Non-pigmented ciliary epithelial cell (primary cell): ENCODE data around the gene CIC.
"Not testable (repeated sequence)": the region's sequence is repeated elsewhere in the genome, so short reads cannot be mapped to it uniquely, and the experiment has no call there.

ENCODE experiments used
- DNase-seq: peaks from one replicate; pipeline ENCODE4 v3.0.0-alpha.2; 2010; ENCODE audit warnings: low read depth

Gene CIC

GRCh38 chr19:42313096-42313839 lies 44.2 kb downstream of the CIC start, which contains the start of gene TMEM145:
TMEM145 (plus strand) TSS chr19:42313309; CDS start chr19:42313377, 68 bp downstream.
- no peak for DNase-seq

GRCh38 chr19:42313840-42314755 lies 45.0 kb downstream of the CIC start:
- no peak for DNase-seq

GRCh38 chr19:42315024-42315423 lies 46.0 kb downstream of the CIC start:
- DNase-seq = no peak

GRCh38 chr19:42316223-42317211 lies 47.5 kb downstream of the CIC start:
- DNase-seq = no peak

GRCh38 chr19:42317535-42317934 lies 48.5 kb downstream of the CIC start:
- DNase-seq = no peak

- no peak for DNase-seq
Observed at GRCh38 chr19:42322305-42322704, 53.3 kb downstream of the CIC start.

- no peak for DNase-seq
Observed at GRCh38 chr19:42323473-42323851, 54.4 kb downstream of the CIC start.

GRCh38 chr19:42323852-42324654 lies 55.0 kb downstream of the CIC start:
- no peak for DNase-seq

- DNase-seq = no peak
Observed at GRCh38 chr19:42324655-42325307, 55.7 kb downstream of the CIC start.

- DNase-seq = peak; percentile 98
Observed at GRCh38 chr19:42325308-42325895, 56.4 kb downstream of the CIC start, which contains the start of gene MEGF8. MEGF8 (plus strand) TSS chr19:42325635; CDS start chr19:42326244, 609 bp downstream.

- no peak for DNase-seq
Observed at GRCh38 chr19:42325896-42326771, 57.1 kb downstream of the CIC start.

- no peak for DNase-seq
Observed at GRCh38 chr19:42326969-42327368, 57.9 kb downstream of the CIC start.

GRCh38 chr19:42327381-42327780 lies 58.3 kb downstream of the CIC start:
- DNase-seq = no peak

GRCh38 chr19:42328106-42328505 lies 59.1 kb downstream of the CIC start:
- DNase-seq = no peak

- no peak for DNase-seq
Observed at GRCh38 chr19:42328854-42329253, 59.8 kb downstream of the CIC start.

- DNase-seq = no peak
Observed at GRCh38 chr19:42330241-42330711, 61.2 kb downstream of the CIC start.

- DNase-seq = not testable (repeated sequence)
Observed at GRCh38 chr19:42331333-42331732, 62.3 kb downstream of the CIC start.

- DNase-seq = no peak
Observed at GRCh38 chr19:42332059-42332458, 63.0 kb downstream of the CIC start.

GRCh38 chr19:42333018-42333417 lies 64.0 kb downstream of the CIC start:
- DNase-seq = no peak
